ENCODE data around the gene HBM.

- TF ChIP-seq CHD2 (IDR thresholded peaks at IDR 0.05; ENCODE audit: low read length, partially characterized antibody) (no peak), EP300 (IDR thresholded peaks at IDR 0.05; ENCODE audit: borderline replicate concordance in 1 of 2, low read depth in 1 of 2, low read length in 1 of 2) (no peak), EZH2phosphoT487 (IDR thresholded peaks at IDR 0.05; ENCODE audit: borderline replicate concordance, low read depth) (no peak), CTCF (IDR thresholded peaks at IDR 0.05) (no peak), SIN3A (IDR thresholded peaks at IDR 0.05; ENCODE audit: borderline replicate concordance, low read depth, low read length) (no peak), REST (IDR thresholded peaks at IDR 0.05; ENCODE audit: low read depth, low read length) (no peak)
Observed at GRCh38 chr16:152141-153128, 13.3 kb upstream of the HBM start, which contains the start of gene HBZ.

Data from SK-N-SH (cell line).